Tibial nerve (tissue), 4 donors: ENCODE results near the gene DMD. TPM values are rescaled to one million over a fixed set of nuclear protein-coding genes. Genes with fewer than 3 reads are reported as not detected.

Source experiments
- DNase-seq, 2 donors: peaks; one replicate each; pipeline ENCODE4 v3.0.0-alpha.2; 2019; ENCODE audit warnings: low spot score in 2 of 2
- H3K27ac ChIP-seq, 4 donors: fragments of 200-600 bp; sonication (generic) in 3 of 4; one replicate each; pipeline ENCODE4 v1.5.1; 2017 to 2019; ENCODE audit warnings: mild to moderate bottlenecking in 1 of 4
- H3K27me3 ChIP-seq, 2 donors: fragments of 200-600 bp; sonication (generic) in 1 of 2; one replicate each; pipeline versions ENCODE4 v1.5.1 to v1.6.0; 2017 to 2019
- H3K36me3 ChIP-seq, 3 donors: fragments of 200-600 bp; sonication (generic); one replicate each; pipeline ENCODE4 v1.5.1; 2018 to 2019
- H3K4me1 ChIP-seq, 4 donors: fragments of 200-600 bp; sonication (generic) in 3 of 4; one replicate each; pipeline ENCODE4 v1.5.1; 2017 to 2019
- H3K4me3 ChIP-seq, 4 donors: fragments of 200-600 bp; sonication (generic) in 3 of 4; one replicate each; pipeline ENCODE4 v1.5.1; 2017 to 2019; ENCODE audit warnings: mild to moderate bottlenecking in 1 of 4, moderate library complexity in 1 of 4
- H3K9me3 ChIP-seq, 4 donors: fragments of 200-600 bp; sonication (generic) in 3 of 4; one replicate each; pipeline ENCODE4 v1.5.1; 2017 to 2019
- EP300 ChIP-seq, 2 donors: sonication (generic); formaldehyde crosslinking; IDR thresholded peaks; one replicate each; pipeline ENCODE4 v1.6.1; 2017; ENCODE audit warnings: antibody characterized with exemption in 2 of 2, mild to moderate bottlenecking in 1 of 2
- POLR2A ChIP-seq, 2 donors: fragments of 450-650 bp; IDR thresholded peaks; one replicate each; pipeline ENCODE4 v1.6.1; 2017; ENCODE audit warnings: antibody characterized with exemption in 2 of 2, mild to moderate bottlenecking in 2 of 2, moderate library complexity in 2 of 2
- WGBS, 2 donors: methylation state at CpG; one replicate each; pipeline ENCODE4 v1.1.5; 2018; 5-methylcytosine and 5-hydroxymethylcytosine counted together
- total RNA-seq, 4 donors: library from RNA; depleted of rRNA; stranded (reverse); fragments of >200 nt; gene quantifications; one replicate each; pipeline ENCODE4 v1.1.0, GENCODE V29; 2016
- TF ChIP-seq, protein P1 (sequence below), 5 experiments: fragments of 200-600 bp in 3 of 5; fragments of 450-650 bp in 2 of 5; sonication (generic) in 3 of 5; IDR thresholded peaks; one replicate each; pipeline ENCODE4 v1.5.1; 2016 to 2019; ENCODE audit warnings: antibody characterized with exemption in 5 of 5, mild to moderate bottlenecking in 3 of 5, moderate library complexity in 2 of 5

DMD gene
- total RNA-seq, 4 donors from 2014 or later = 156 to 345 (median 245) TPM

DNA sequence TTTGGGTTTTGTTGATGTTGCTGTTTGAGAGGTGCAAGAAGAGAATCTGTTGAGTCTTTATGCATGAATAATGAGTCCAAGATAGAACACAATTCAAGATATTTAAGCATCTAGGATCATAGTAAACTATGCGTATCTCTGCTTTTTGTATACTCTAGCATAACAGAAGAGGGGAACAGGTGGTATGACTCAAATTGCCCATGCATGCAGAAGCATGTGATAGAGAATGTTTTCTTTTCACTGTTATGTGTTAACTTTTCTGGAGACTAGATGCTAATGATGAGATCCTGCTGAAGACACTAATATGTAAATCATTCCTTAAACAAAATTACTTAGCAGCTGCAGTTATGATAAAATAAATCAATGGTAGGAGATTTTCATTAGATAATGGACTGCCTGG lies 1974.2 kb downstream of the DMD start:
- WGBS, 2 donors = 91 to 93% methylated on average over 1 of the region's 1 CpG
- no peak overlapping the region for H3K27ac ChIP-seq
- H3K4me1 ChIP-seq = peaks cover 0 to 4% (median 0%) of the 10 kb centered on the region in 4 donors
- no peaks in the 10 kb centered on the region for H3K36me3 ChIP-seq
- DNase-seq = no peak
- H3K9me3 ChIP-seq = no peaks in the 10 kb centered on the region
- no peaks in the 10 kb centered on the region for H3K27me3 ChIP-seq
- H3K4me3 ChIP-seq = no peak overlapping the region
- TF ChIP-seq POLR2A (IDR thresholded peaks at IDR 0.05) = no peak
- TF ChIP-seq EP300 (IDR thresholded peaks at IDR 0.05) = no peak
- TF ChIP-seq, protein P1, sequence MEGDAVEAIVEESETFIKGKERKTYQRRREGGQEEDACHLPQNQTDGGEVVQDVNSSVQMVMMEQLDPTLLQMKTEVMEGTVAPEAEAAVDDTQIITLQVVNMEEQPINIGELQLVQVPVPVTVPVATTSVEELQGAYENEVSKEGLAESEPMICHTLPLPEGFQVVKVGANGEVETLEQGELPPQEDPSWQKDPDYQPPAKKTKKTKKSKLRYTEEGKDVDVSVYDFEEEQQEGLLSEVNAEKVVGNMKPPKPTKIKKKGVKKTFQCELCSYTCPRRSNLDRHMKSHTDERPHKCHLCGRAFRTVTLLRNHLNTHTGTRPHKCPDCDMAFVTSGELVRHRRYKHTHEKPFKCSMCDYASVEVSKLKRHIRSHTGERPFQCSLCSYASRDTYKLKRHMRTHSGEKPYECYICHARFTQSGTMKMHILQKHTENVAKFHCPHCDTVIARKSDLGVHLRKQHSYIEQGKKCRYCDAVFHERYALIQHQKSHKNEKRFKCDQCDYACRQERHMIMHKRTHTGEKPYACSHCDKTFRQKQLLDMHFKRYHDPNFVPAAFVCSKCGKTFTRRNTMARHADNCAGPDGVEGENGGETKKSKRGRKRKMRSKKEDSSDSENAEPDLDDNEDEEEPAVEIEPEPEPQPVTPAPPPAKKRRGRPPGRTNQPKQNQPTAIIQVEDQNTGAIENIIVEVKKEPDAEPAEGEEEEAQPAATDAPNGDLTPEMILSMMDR (IDR thresholded peaks at IDR 0.05) = no peak

DNA sequence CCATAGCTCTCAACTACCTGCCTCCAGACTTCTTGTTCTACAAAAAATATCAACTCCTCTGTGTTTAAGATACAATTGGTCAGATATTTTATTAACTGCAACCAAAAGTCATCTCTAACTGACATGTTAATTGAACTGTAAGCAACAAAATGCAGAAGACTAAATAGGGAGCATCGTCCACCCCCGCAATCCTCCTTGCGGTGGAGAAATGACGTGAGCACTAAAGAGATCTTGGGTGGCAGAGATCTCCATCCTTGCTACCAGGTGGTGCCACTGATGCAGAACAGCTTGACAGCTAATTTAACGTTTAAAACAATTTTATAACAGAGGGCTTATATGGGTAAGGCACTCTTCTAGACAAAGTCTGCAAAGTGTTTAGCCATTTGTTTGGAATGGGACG lies 1975.1 kb downstream of the DMD start:
- Histone ChIP-seq H3K27ac (no peak overlapping the region), H3K36me3 (no peaks in the 10 kb centered on the region), H3K9me3 (no peaks in the 10 kb centered on the region), H3K27me3 (no peaks in the 10 kb centered on the region), H3K4me1 (peaks cover 0 to 4% (median 0%) of the 10 kb centered on the region in 4 donors), H3K4me3 (no peak overlapping the region)
- TF ChIP-seq, protein P1 (IDR thresholded peaks at IDR 0.05) = no peak
- TF ChIP-seq EP300 (IDR thresholded peaks at IDR 0.05) = no peak
- no peak for TF ChIP-seq POLR2A (IDR thresholded peaks at IDR 0.05)
- 73 to 88% methylated on average over 6 of the region's 6 CpGs for WGBS, 2 donors
- DNase-seq = no peak

DNA sequence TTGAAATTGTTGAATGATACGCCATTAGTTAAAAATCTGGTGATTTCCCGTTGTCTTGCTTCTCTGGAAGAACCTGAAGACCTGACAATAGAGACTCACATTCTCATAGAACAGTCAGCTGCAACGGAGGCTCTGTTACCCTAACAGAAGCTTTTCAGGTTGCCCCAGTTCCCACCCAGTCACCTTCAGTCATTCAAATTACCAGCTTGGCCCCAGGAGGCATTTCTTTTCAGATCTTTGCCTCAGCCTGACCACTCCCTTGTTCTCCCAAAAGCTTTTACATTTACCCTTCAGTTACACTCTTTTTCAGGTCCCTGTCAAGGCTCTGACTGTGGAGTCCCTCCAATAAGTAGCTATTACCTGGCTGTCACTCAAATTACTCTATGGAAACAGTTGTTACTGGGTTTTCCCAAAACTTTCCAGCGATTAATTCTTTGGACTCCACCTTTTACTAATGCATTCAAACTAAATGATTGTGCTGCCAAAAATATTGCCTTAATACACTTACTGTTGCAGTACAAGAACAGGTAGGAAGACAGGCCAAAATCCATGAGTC lies 1977.3 kb downstream of the DMD start:
- peaks cover 0 to 4% (median 0%) of the 10 kb centered on the region in 4 donors for H3K4me1 ChIP-seq
- no peak for TF ChIP-seq EP300 (IDR thresholded peaks at IDR 0.05)
- TF ChIP-seq POLR2A (IDR thresholded peaks at IDR 0.05) = no peak
- TF ChIP-seq, protein P1 (IDR thresholded peaks at IDR 0.05) = no peak
- WGBS, 2 donors = 41 to 76% methylated on average over 4 of the region's 4 CpGs
- no peaks in the 10 kb centered on the region for H3K27me3 ChIP-seq
- no peaks in the 10 kb centered on the region for H3K9me3 ChIP-seq
- no peaks in the 10 kb centered on the region for H3K36me3 ChIP-seq
- no peak overlapping the region for H3K4me3 ChIP-seq
- DNase-seq = no peak
- no peak overlapping the region for H3K27ac ChIP-seq

DNA sequence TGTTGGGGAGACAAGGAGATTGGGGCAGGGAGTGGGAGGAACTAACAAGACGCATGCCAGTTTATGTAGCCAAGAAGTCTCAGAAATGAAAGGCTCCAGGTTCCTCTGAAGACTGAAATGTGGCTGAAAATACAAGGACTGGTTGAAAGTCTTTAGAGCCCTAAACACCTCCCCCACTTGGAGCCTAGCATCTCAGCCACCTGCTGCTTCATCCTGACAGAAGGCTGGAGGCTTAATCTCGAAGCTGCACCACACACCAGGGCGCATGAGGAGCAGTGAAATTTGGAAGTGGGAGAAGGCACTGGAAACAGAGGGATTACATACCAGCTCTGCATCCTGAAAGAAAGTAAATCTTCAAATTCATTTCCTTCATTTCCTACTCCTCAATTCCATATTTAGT lies 1978.8 kb downstream of the DMD start:
- Histone ChIP-seq H3K4me1 (peaks cover 0 to 8% (median 0%) of the 10 kb centered on the region in 4 donors), H3K27me3 (no peaks in the 10 kb centered on the region), H3K9me3 (no peaks in the 10 kb centered on the region), H3K36me3 (no peaks in the 10 kb centered on the region), H3K27ac (no peak overlapping the region), H3K4me3 (no peak overlapping the region)
- TF ChIP-seq, protein P1 (IDR thresholded peaks at IDR 0.05) = no peak
- TF ChIP-seq EP300 (IDR thresholded peaks at IDR 0.05) = no peak
- TF ChIP-seq POLR2A (IDR thresholded peaks at IDR 0.05) = no peak
- no peak for DNase-seq
- WGBS, 2 donors = 68 to 89% methylated on average over 3 of the region's 3 CpGs

DNA sequence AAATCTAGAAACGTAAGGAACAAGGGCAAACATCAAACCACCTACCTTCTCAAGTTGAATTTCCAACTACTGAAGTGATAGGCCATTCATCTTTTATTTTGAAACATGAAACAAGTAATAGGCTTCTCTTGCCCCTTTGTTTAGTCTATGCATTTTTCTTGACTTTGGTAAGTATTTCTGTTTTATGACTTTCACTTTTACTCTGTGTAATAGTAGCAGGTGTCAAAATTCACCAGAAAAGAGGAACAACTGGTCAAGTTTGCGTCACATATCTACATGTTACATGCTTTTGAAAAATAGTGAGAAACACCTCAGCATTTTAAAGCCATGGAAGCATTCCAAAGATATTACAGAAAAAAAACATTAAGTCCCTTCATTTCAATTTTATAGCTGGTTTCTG lies 1982.4 kb downstream of the DMD start:
- TF ChIP-seq, protein P1 (IDR thresholded peaks at IDR 0.05) = no peak
- TF ChIP-seq EP300 (IDR thresholded peaks at IDR 0.05) = no peak
- TF ChIP-seq POLR2A (IDR thresholded peaks at IDR 0.05) = no peak
- Histone ChIP-seq H3K27me3 (no peaks in the 10 kb centered on the region), H3K9me3 (no peaks in the 10 kb centered on the region), H3K36me3 (no peaks in the 10 kb centered on the region), H3K4me3 (no peak overlapping the region), H3K27ac (peak overlapping the region in 1 of 4 donors; percentile 11), H3K4me1 (peaks cover 0 to 8% (median 0%) of the 10 kb centered on the region in 4 donors)
- 51 to 59% methylated on average over 2 of the region's 2 CpGs for WGBS, 2 donors
- DNase-seq = no peak
